Ectodermal cell (in vitro differentiated cells): ENCODE measurements around the gene UBE2K.
"Not testable (repeated sequence)": the region's sequence is repeated elsewhere in the genome, so short reads cannot be mapped to it uniquely, and the experiment has no call there.

Experiments used
- H3K27ac ChIP-seq: 2 replicates; pipeline ENCODE4 v1.7.0; 2013; ENCODE audit warnings: mild to moderate bottlenecking, low read depth, low read length; ENCODE audit not compliant: insufficient read depth, poor library complexity, severe bottlenecking
- H3K27me3 ChIP-seq: 2 replicates; pipeline ENCODE4 v1.7.0; 2013; ENCODE audit warnings: mild to moderate bottlenecking, low read length; ENCODE audit not compliant: insufficient read depth, control insufficient read depth, poor library complexity, severe bottlenecking
- H3K36me3 ChIP-seq: one replicate; pipeline ENCODE4 v1.7.0; 2013; ENCODE audit warnings: low read length; ENCODE audit not compliant: control insufficient read depth, insufficient read depth
- H3K4me1 ChIP-seq: one replicate; pipeline ENCODE4 v1.7.0; 2013; ENCODE audit warnings: low read length; ENCODE audit not compliant: control insufficient read depth, insufficient read depth
- H3K4me3 ChIP-seq: 2 replicates; pipeline ENCODE4 v1.7.0; 2013; ENCODE audit warnings: low read depth, low read length, control low read depth; ENCODE audit not compliant: insufficient read depth
- H3K9me3 ChIP-seq: 2 replicates; pipeline ENCODE4 v1.7.0; 2013; ENCODE audit warnings: mild to moderate bottlenecking, low read length, moderate library complexity; ENCODE audit not compliant: control insufficient read depth
- WGBS, 2 experiments: methylation state at CpG; one replicate each; pipeline ENCODE4 v1.1.7; 2013; ENCODE audit warnings: missing lambda C conversion rate in 2 of 2; 5-methylcytosine and 5-hydroxymethylcytosine counted together

The UBE2K gene

GRCh38 chr4:39786838-39787237 lies 88.9 kb downstream of the UBE2K start:
- H3K27me3 ChIP-seq: no peaks in the 10 kb centered on the region
- 85 to 86% methylated on average over 4 of the region's 4 CpGs for WGBS, 2 experiments
- no peaks in the 10 kb centered on the region for H3K4me1 ChIP-seq
- no peak overlapping the region for H3K27ac ChIP-seq
- H3K36me3 ChIP-seq: no peaks in the 10 kb centered on the region
- H3K4me3 ChIP-seq: no peak overlapping the region
- H3K9me3 ChIP-seq: no peaks in the 10 kb centered on the region

GRCh38 chr4:39792128-39792527 lies 94.2 kb downstream of the UBE2K start:
- no peak overlapping the region for H3K4me3 ChIP-seq
- no peaks in the 10 kb centered on the region for H3K27me3 ChIP-seq
- no peaks in the 10 kb centered on the region for H3K9me3 ChIP-seq
- WGBS, 2 experiments: 90 to 92% methylated on average over 5 of the region's 5 CpGs
- no peaks in the 10 kb centered on the region for H3K4me1 ChIP-seq
- H3K36me3 ChIP-seq: no peaks in the 10 kb centered on the region
- no peak overlapping the region for H3K27ac ChIP-seq

- WGBS, 2 experiments: 95 to 98% methylated on average over 3 of the region's 3 CpGs
- Histone ChIP-seq H3K9me3 (no peaks in the 10 kb centered on the region), H3K4me3 (no peak overlapping the region), H3K27me3 (no peaks in the 10 kb centered on the region), H3K27ac (no peak overlapping the region), H3K4me1 (no peaks in the 10 kb centered on the region), H3K36me3 (no peaks in the 10 kb centered on the region)
These were observed 94.6 kb downstream of the UBE2K start for GRCh38 chr4:39792529-39792928.

- not testable (repeated sequence) for H3K27ac ChIP-seq, H3K9me3 ChIP-seq, H3K27me3 ChIP-seq, H3K4me3 ChIP-seq, H3K4me1 ChIP-seq, H3K36me3 ChIP-seq
- 91 to 94% methylated on average over 13 of the region's 13 CpGs for WGBS, 2 experiments
These were observed 95.0 kb downstream of the UBE2K start for GRCh38 chr4:39792976-39793375.

GRCh38 chr4:39802005-39802404 lies 104.1 kb downstream of the UBE2K start:
- Histone ChIP-seq H3K27ac (no peak overlapping the region), H3K9me3 (no peaks in the 10 kb centered on the region), H3K36me3 (no peaks in the 10 kb centered on the region), H3K27me3 (no peaks in the 10 kb centered on the region), H3K4me3 (no peak overlapping the region), H3K4me1 (no peaks in the 10 kb centered on the region)
- 45% methylated on average over 4 of the region's 4 CpGs for WGBS, 2 experiments

- Histone ChIP-seq H3K27me3 (no peaks in the 10 kb centered on the region), H3K9me3 (no peaks in the 10 kb centered on the region), H3K4me3 (no peak overlapping the region), H3K4me1 (no peaks in the 10 kb centered on the region), H3K36me3 (no peaks in the 10 kb centered on the region), H3K27ac (no peak overlapping the region)
- 86 to 91% methylated on average over 7 to 8 of the region's 8 CpGs for WGBS, 2 experiments
These were observed 110.4 kb downstream of the UBE2K start for GRCh38 chr4:39808231-39808749.

- 87 to 92% methylated on average over 6 of the region's 6 CpGs for WGBS, 2 experiments
These were observed 114.6 kb downstream of the UBE2K start for GRCh38 chr4:39812500-39812899.

GRCh38 chr4:39813033-39813432 lies 115.1 kb downstream of the UBE2K start:
- H3K9me3 ChIP-seq: not testable (repeated sequence)

More at GRCh38 chr4:39812500-39812899, 114.6 kb downstream of the UBE2K start:
- Histone ChIP-seq H3K36me3 (no peaks in the 10 kb centered on the region), H3K27me3 (no peaks in the 10 kb centered on the region), H3K4me1 (no peaks in the 10 kb centered on the region), H3K27ac (no peak overlapping the region), H3K4me3 (no peak overlapping the region), H3K9me3 (no peaks in the 10 kb centered on the region)

GRCh38 chr4:39813761-39814160 lies 115.8 kb downstream of the UBE2K start:
- H3K4me1 ChIP-seq, H3K36me3 ChIP-seq, H3K4me3 ChIP-seq, H3K27me3 ChIP-seq, H3K9me3 ChIP-seq, H3K27ac ChIP-seq: not testable (repeated sequence)
- 30 to 38% methylated on average over 2 of the region's 2 CpGs for WGBS, 2 experiments

More at GRCh38 chr4:39813033-39813432, 115.1 kb downstream of the UBE2K start:
- H3K4me3 ChIP-seq, H3K27ac ChIP-seq, H3K36me3 ChIP-seq, H3K27me3 ChIP-seq, H3K4me1 ChIP-seq: not testable (repeated sequence)
- no CpG with 5 or more reads among the region's 1 CpG for WGBS, 2 experiments

- H3K27ac ChIP-seq: no peak overlapping the region
These were observed 116.7 kb downstream of the UBE2K start for GRCh38 chr4:39814403-39815185.

More at GRCh38 chr4:39814403-39815185, 116.7 kb downstream of the UBE2K start:
- H3K4me3 ChIP-seq: no peak overlapping the region
- H3K36me3 ChIP-seq: no peaks in the 10 kb centered on the region
- no peaks in the 10 kb centered on the region for H3K4me1 ChIP-seq
- H3K27me3 ChIP-seq: no peaks in the 10 kb centered on the region
- 88 to 95% methylated on average over 7 of the region's 7 CpGs for WGBS, 2 experiments
- no peaks in the 10 kb centered on the region for H3K9me3 ChIP-seq
